ENCODE results near the gene ZFP57.
"Not testable (repeated sequence)": the region's sequence is repeated elsewhere in the genome, so short reads cannot be mapped to it uniquely, and the experiment has no call there.

ZFP57 gene

DNA sequence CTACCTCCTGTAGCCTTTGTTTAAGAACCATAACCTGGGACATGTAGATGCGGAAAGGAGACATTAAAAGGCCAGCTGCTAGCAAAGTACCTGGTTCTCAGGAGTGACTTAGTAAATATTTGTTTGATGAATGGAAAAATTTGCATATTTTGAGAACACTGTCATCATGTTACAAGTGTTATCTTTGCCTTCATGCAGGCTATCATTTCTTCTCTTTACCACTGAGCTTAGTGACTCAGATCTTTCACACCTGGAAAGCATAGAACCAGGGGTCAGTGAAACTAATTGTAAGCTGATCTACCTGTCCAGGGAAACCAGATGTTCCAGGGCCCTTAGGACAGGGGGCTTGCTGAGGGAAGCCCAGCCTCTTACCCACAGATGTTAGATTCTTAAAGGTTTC is 5.4 kb downstream of the ZFP57 start:
- Histone ChIP-seq H3K4me3 (ENCODE audit: low read depth, low read length) (no peak overlapping the region), H2AFZ (no peak overlapping the region), H3K36me3 (ENCODE audit: control insufficient read depth, insufficient read depth, low read length) (no peaks in the 10 kb centered on the region), H3K4me1 (no peaks in the 10 kb centered on the region), H3K9ac (no peak overlapping the region), H3K27me3 (ENCODE audit: control insufficient read depth, insufficient read depth, low read length) (no peaks in the 10 kb centered on the region), H3K27ac (no peak overlapping the region), H3K9me3 (ENCODE audit: control insufficient read depth, low read length) (no peaks in the 10 kb centered on the region), H3K79me2 (no peaks in the 10 kb centered on the region), H3K4me2 (ENCODE audit: low read length) (no peak overlapping the region)
- TF ChIP-seq CTCF (IDR thresholded peaks at IDR 0.05) = no peak

- Histone ChIP-seq H3K4me2 (ENCODE audit: low read length) (no peak overlapping the region), H2AFZ (no peak overlapping the region)
These were observed 6.9 kb downstream of the ZFP57 start for GRCh38 chr6:29674008-29674407.

GRCh38 chr6:29673161-29673560 is 7.8 kb downstream of the ZFP57 start:
- Histone ChIP-seq H2AFZ (no peak overlapping the region), H3K9ac (no peak overlapping the region), H3K79me2 (no peaks in the 10 kb centered on the region), H3K4me1 (no peaks in the 10 kb centered on the region), H3K27me3 (ENCODE audit: control insufficient read depth, insufficient read depth, low read length) (no peaks in the 10 kb centered on the region), H3K36me3 (ENCODE audit: control insufficient read depth, insufficient read depth, low read length) (no peaks in the 10 kb centered on the region), H3K4me3 (ENCODE audit: low read depth, low read length) (no peak overlapping the region), H3K4me2 (ENCODE audit: low read length) (no peak overlapping the region), H3K27ac (no peak overlapping the region), H3K9me3 (ENCODE audit: control insufficient read depth, low read length) (no peaks in the 10 kb centered on the region)
- TF ChIP-seq CTCF (IDR thresholded peaks at IDR 0.05) = no peak

More at GRCh38 chr6:29674008-29674407, 6.9 kb downstream of the ZFP57 start:
- H3K36me3 ChIP-seq (ENCODE audit: control insufficient read depth, insufficient read depth, low read length) = no peaks in the 10 kb centered on the region
- H3K27me3 ChIP-seq (ENCODE audit: control insufficient read depth, insufficient read depth, low read length) = no peaks in the 10 kb centered on the region
- H3K9me3 ChIP-seq (ENCODE audit: control insufficient read depth, low read length) = no peaks in the 10 kb centered on the region
- no peak overlapping the region for H3K9ac ChIP-seq
- H3K4me3 ChIP-seq (ENCODE audit: low read depth, low read length) = no peak overlapping the region
- H3K27ac ChIP-seq = no peak overlapping the region
- H3K79me2 ChIP-seq = no peaks in the 10 kb centered on the region
- H3K4me1 ChIP-seq = no peaks in the 10 kb centered on the region
- TF ChIP-seq CTCF (IDR thresholded peaks at IDR 0.05) = no peak

GRCh38 chr6:29672116-29672515 is 8.8 kb downstream of the ZFP57 start:
- not testable (repeated sequence) for H3K9me3 ChIP-seq (ENCODE audit: control insufficient read depth, low read length); H3K4me3 ChIP-seq (ENCODE audit: low read depth, low read length); H2AFZ ChIP-seq; H3K79me2 ChIP-seq; H3K27ac ChIP-seq; H3K4me1 ChIP-seq; H3K27me3 ChIP-seq (ENCODE audit: control insufficient read depth, insufficient read depth, low read length); H3K9ac ChIP-seq; H3K36me3 ChIP-seq (ENCODE audit: control insufficient read depth, insufficient read depth, low read length); H3K4me2 ChIP-seq (ENCODE audit: low read length)

DNA sequence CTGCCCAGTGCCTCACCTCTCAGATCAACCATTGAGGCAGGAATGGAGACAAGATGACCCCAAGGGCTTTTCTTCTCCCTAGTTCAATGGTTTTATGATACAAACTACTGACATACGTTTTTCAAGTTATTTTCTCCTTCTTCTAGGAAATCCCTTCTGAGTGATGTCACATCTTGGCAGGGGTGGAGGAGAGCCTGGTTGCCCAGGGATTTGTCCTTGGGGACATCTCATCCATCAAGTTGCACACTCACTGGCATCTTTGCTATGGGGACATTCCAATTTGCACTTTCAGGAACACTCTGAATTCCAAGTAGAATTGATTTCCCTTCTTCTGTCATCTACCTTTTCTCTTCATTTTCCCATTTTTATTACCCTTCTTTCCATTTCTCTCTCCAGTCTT is 9.9 kb downstream of the ZFP57 start:
- Histone ChIP-seq H3K9ac (no peak overlapping the region), H3K4me1 (no peaks in the 10 kb centered on the region), H2AFZ (no peak overlapping the region), H3K27me3 (ENCODE audit: control insufficient read depth, insufficient read depth, low read length) (no peaks in the 10 kb centered on the region), H3K4me3 (ENCODE audit: low read depth, low read length) (no peak overlapping the region), H3K27ac (no peak overlapping the region), H3K9me3 (ENCODE audit: control insufficient read depth, low read length) (no peaks in the 10 kb centered on the region), H3K79me2 (no peaks in the 10 kb centered on the region), H3K36me3 (ENCODE audit: control insufficient read depth, insufficient read depth, low read length) (no peaks in the 10 kb centered on the region), H3K4me2 (ENCODE audit: low read length) (no peak overlapping the region)
- TF ChIP-seq CTCF (IDR thresholded peaks at IDR 0.05) = no peak
